Endothelial cell of umbilical vein (primary cell): ENCODE results near the gene KSR1. TPM values are rescaled to one million over a fixed set of nuclear protein-coding genes. Genes with fewer than 3 reads are reported as not detected.
"Not testable (repeated sequence)": the region's sequence is repeated elsewhere in the genome, so short reads cannot be mapped to it uniquely, and the experiment has no call there.

Experiments used
- BruUV-seq: library from RNA; stranded (reverse); fragments of 400-500 nt; replicated peaks from 2 replicates; lab custom pipeline; 2021; lab: Mats Ljungman, UMichigan
- CTCF ChIA-PET: fragments of 300-600, 350-600 bp; sonication (Branson Sonifier 250); formaldehyde crosslinking; loops from one replicate; lab custom pipeline; 2021; ENCODE audit warnings: antibody characterized with exemption, inconsistent platforms; lab: Charles Lee
- POLR2A ChIA-PET: fragments of 300-600, 350-600 bp; sonication (Branson Sonifier 250); formaldehyde crosslinking; loops from one replicate; lab custom pipeline; 2021; ENCODE audit warnings: antibody characterized with exemption, inconsistent platforms; lab: Charles Lee
- DNase-seq: peaks from one replicate; pipeline ENCODE4 v3.0.0-alpha.2; 2011; ENCODE audit warnings: low read depth, low spot score
- FAIRE-seq: peaks from 2 replicates; lab custom pipeline; 2011; peaks lifted over from hg19 to GRCh38; lab: Jason Lieb, UNC
- H2AFZ ChIP-seq: 2 replicates; pipeline ENCODE4 v1.6.0; 2012; ENCODE audit warnings: low read depth, low read length, control low read depth, inconsistent platforms
- H3K27ac ChIP-seq: 2 replicates; pipeline ENCODE4 v1.5.1; 2011; ENCODE audit warnings: low read depth, mild to moderate bottlenecking, control low read depth, low read length, moderate library complexity; ENCODE audit not compliant: insufficient read depth
- H3K27me3 ChIP-seq, 2 experiments: 2 replicates each; pipeline versions ENCODE4 v1.6.0 to v1.6.1; 2011; ENCODE audit warnings: low read length in 2 of 2, mixed read lengths in 1 of 2; ENCODE audit not compliant: control insufficient read depth in 2 of 2, insufficient read depth in 2 of 2
- H3K36me3 ChIP-seq, 2 experiments: 2 replicates in 1 of 2; 3 replicates in 1 of 2; pipeline ENCODE4 v1.5.1; 2011; ENCODE audit warnings: low read length in 2 of 2, mild to moderate bottlenecking in 1 of 2, moderate library complexity in 1 of 2; ENCODE audit not compliant: control insufficient read depth in 2 of 2, insufficient read depth in 2 of 2; ENCODE audit errors: extremely low read depth in 1 of 2
- H3K4me1 ChIP-seq: 3 replicates; pipeline ENCODE4 v1.5.1; 2011; ENCODE audit warnings: mild to moderate bottlenecking, low read length; ENCODE audit not compliant: control insufficient read depth, insufficient read depth; ENCODE audit errors: extremely low read depth
- H3K4me2 ChIP-seq: 2 replicates; pipeline ENCODE4 v1.6.1; 2011; ENCODE audit warnings: low read length, control low read depth, mixed read lengths; ENCODE audit not compliant: insufficient read depth
- H3K4me3 ChIP-seq, 3 experiments: fragments of 200-600 bp in 1 of 3; sonication (generic), shearing (Covaris generic) in 1 of 3; replicated peaks in 1 of 3; 2 replicates each; pipeline ENCODE4 v1.5.1; 2011 to 2016; ENCODE audit warnings: control low read depth in 3 of 3, low read length in 3 of 3, mild to moderate bottlenecking in 2 of 3, inconsistent platforms in 1 of 3, low read depth in 1 of 3, moderate library complexity in 1 of 3; ENCODE audit not compliant: insufficient read depth in 1 of 3
- H3K79me2 ChIP-seq: 2 replicates; pipeline ENCODE4 v1.6.0; 2012; ENCODE audit warnings: low read length, inconsistent platforms; ENCODE audit not compliant: control insufficient read depth, insufficient read depth
- H3K9ac ChIP-seq: replicated peaks from 2 replicates; pipeline ENCODE3; 2011; ENCODE audit warnings: low read length, control low read depth; ENCODE audit not compliant: insufficient read depth; ENCODE audit errors: extremely low read depth
- H3K9me1 ChIP-seq: replicated peaks from 3 replicates; pipeline ENCODE4 v1.6.0; 2011; ENCODE audit warnings: mild to moderate bottlenecking, low read length; ENCODE audit not compliant: control insufficient read depth, insufficient read depth; ENCODE audit errors: extremely low read depth
- H3K9me3 ChIP-seq: replicated peaks from 2 replicates; pipeline ENCODE4 v1.5.1; 2012; ENCODE audit warnings: low read length, inconsistent platforms; ENCODE audit not compliant: control insufficient read depth, insufficient read depth
- H4K20me1 ChIP-seq: replicated peaks from 2 replicates; pipeline ENCODE3; 2011; ENCODE audit warnings: mild to moderate bottlenecking, low read length; ENCODE audit not compliant: control insufficient read depth, insufficient read depth; ENCODE audit errors: extremely low read depth
- CTCF ChIP-seq, 2 donors: IDR thresholded peaks; 1 replicate in 1 of 2; 2 replicates in 1 of 2; pipeline ENCODE4 v1.5.1; 2011; ENCODE audit warnings: low read length in 2 of 2, mild to moderate bottlenecking in 2 of 2, moderate library complexity in 2 of 2, control low read depth in 1 of 2, inconsistent platforms in 1 of 2, low read depth in 1 of 2; ENCODE audit not compliant: insufficient read depth in 1 of 2; ENCODE audit errors: extremely low read depth in 1 of 2
- EZH2 ChIP-seq: IDR thresholded peaks from 2 replicates; pipeline ENCODE4 v1.6.1; 2012; ENCODE audit warnings: borderline replicate concordance, low read depth, mild to moderate bottlenecking, moderate library complexity, low read length, inconsistent platforms; ENCODE audit not compliant: severe bottlenecking
- FOS ChIP-seq: IDR thresholded peaks from 2 replicates; pipeline ENCODE4 v1.6.1; 2011; ENCODE audit warnings: mild to moderate bottlenecking, low read length, moderate library complexity, borderline replicate concordance; ENCODE audit not compliant: insufficient read depth
- GATA2 ChIP-seq: IDR thresholded peaks from 2 replicates; pipeline ENCODE4 v1.7.0; 2011; ENCODE audit warnings: low read depth, mild to moderate bottlenecking, moderate library complexity, mixed read lengths, low read length; ENCODE audit not compliant: insufficient read length, insufficient read depth
- JUN ChIP-seq: IDR thresholded peaks from 2 replicates; pipeline ENCODE4 v1.6.1; 2011; ENCODE audit warnings: borderline replicate concordance, low read depth; ENCODE audit not compliant: insufficient read length, insufficient read depth
- MAX ChIP-seq: IDR thresholded peaks from 2 replicates; pipeline ENCODE4 v1.6.1; 2011; ENCODE audit not compliant: insufficient read depth, insufficient read length
- MYC ChIP-seq: IDR thresholded peaks from one replicate; pipeline ENCODE4 v1.6.1; 2011; ENCODE audit warnings: mild to moderate bottlenecking, low read depth, low read length
- POLR2A ChIP-seq: IDR thresholded peaks from 2 replicates; pipeline ENCODE4 v1.6.1; 2012; ENCODE audit warnings: low read depth, mild to moderate bottlenecking, control low read depth, low read length
- POLR2AphosphoS5 ChIP-seq: IDR thresholded peaks from 2 replicates; pipeline ENCODE4 v1.6.1; 2012; ENCODE audit warnings: low read depth, mild to moderate bottlenecking, control low read depth, low read length, moderate library complexity; ENCODE audit not compliant: insufficient read depth
- dilution Hi-C: fragments of 300-500 bp; cut with MboI; formaldehyde crosslinking; loops from one replicate; pipeline ENCODE4 v1.15.0; 2019; ENCODE audit warnings: low sequenced_read_pairs; ENCODE audit not compliant: extremely low pct_ligation_motif_present
- intact Hi-C: fragments of 100-400 bp; cut with micrococcal nuclease; formaldehyde crosslinking; loops from one replicate; pipeline ENCODE4 v1.10.0; 2022
- polyA plus RNA-seq, 4 experiments: library from polyadenylated mRNA; depleted of rRNA in 3 of 4; stranded (reverse) in 3 of 4; unstranded in 1 of 4; fragments of >200 nt; gene quantifications; 2 replicates each; pipeline versions ENCODE4 v1.2.1 to v1.2.3, GENCODE V29; 2011 to 2012; ENCODE audit warnings: missing spikeins in 1 of 4
- total RNA-seq: library from RNA; stranded (reverse); gene quantifications from 2 replicates; pipeline ENCODE4 v1.2.3, GENCODE V29; 2021

Gene KSR1
- total and polyA plus RNA-seq, 2 donors (not counting 3 experiments of a cell fraction or from before 2014, with no cell fraction given): 35.4 to 80.2 TPM

GRCh38 chr17:27640790-27641189 lies 184.5 kb downstream of the KSR1 start:
- Histone ChIP-seq H4K20me1 (no peaks in the 10 kb centered on the region), H3K9me3 (no peaks in the 10 kb centered on the region), H3K27me3 (no peaks in the 10 kb centered on the region), H3K4me2 (no peak overlapping the region), H3K9me1 (no peaks in the 10 kb centered on the region), H3K27ac (no peak overlapping the region), H3K4me1 (no peaks in the 10 kb centered on the region), H3K4me3 (no peak overlapping the region), H3K9ac (no peak overlapping the region), H2AFZ (no peak overlapping the region), H3K36me3 (peaks cover 0 to 6% of the 10 kb centered on the region in 2 experiments), H3K79me2 (no peaks in the 10 kb centered on the region)
- FAIRE-seq (no peak), DNase-seq (no peak)
- intact Hi-C loops (no loop called here), dilution Hi-C loops (no loop called here)
- ChIA-PET POLR2A (no interaction called here), CTCF (interaction anchor here (1.4 to 2.3 kb wide), 5 partner anchors 10 to 404 kb away, joined by 4 to 7 read pairs (median 5); no protein-coding TSS in a partner anchor)
- no TSS peak for BruUV-seq
- TF ChIP-seq POLR2A (no peak), POLR2AphosphoS5 (no peak), FOS (no peak), MYC (no peak)

GRCh38 chr17:27644586-27644985 lies 188.3 kb downstream of the KSR1 start:
- no peak for FAIRE-seq
- TF ChIP-seq FOS (no peak), MAX (no peak), CTCF (IDR thresholded peaks at IDR 0.05; ENCODE audit: extremely low read depth in 1 of 2, insufficient read depth in 1 of 2, low read depth in 1 of 2, low read length in 2 of 2) (no peak), GATA2 (no peak), POLR2A (no peak), MYC (no peak), EZH2 (no peak), JUN (no peak)
- Histone ChIP-seq H3K27me3 (no peaks in the 10 kb centered on the region), H2AFZ (no peak overlapping the region), H3K36me3 (peaks cover 0 to 2% of the 10 kb centered on the region in 2 experiments), H3K9me3 (no peaks in the 10 kb centered on the region), H3K4me1 (no peaks in the 10 kb centered on the region), H3K4me2 (no peak overlapping the region), H3K79me2 (no peaks in the 10 kb centered on the region), H3K27ac (no peak overlapping the region), H3K4me3 (no peak overlapping the region), H3K9me1 (no peaks in the 10 kb centered on the region), H3K9ac (no peak overlapping the region), H4K20me1 (no peaks in the 10 kb centered on the region)
- POLR2A ChIA-PET: no interaction called here
- no peak for DNase-seq
- CTCF ChIA-PET: interaction anchor here (1.2 kb wide), 1 partner anchor 35 kb away, joined by 3 read pairs; no protein-coding TSS in a partner anchor
- intact Hi-C loops (no loop called here), dilution Hi-C loops (no loop called here)
- BruUV-seq: no TSS peak

DNA sequence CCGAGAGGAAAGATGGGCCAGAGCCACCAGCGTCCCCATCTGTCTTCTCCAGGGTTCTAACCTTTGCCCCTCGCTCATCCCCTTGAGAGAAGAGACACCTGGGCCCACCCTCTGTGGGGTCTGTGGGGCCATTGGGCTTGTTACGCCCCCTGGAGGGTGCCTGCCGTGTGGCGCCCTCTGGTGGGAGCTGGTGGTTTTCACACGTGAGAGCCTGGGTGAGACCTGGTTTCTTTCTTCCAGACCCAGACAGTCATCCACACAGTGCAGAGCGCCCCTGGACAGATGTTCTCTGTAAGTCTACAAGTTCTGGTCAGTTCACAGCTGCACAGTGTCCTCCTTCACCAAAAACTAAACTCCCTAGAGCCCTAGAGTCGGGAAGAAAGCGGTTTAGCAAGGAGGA lies 189.4 kb downstream of the KSR1 start:
- H3K36me3 ChIP-seq, POLR2A ChIA-PET, H3K9me1 ChIP-seq, H3K27me3 ChIP-seq, H3K9ac ChIP-seq, DNase-seq, intact Hi-C loops, H3K79me2 ChIP-seq, H3K4me1 ChIP-seq, H3K4me3 ChIP-seq, H3K9me3 ChIP-seq, H4K20me1 ChIP-seq, H3K27ac ChIP-seq, H2AFZ ChIP-seq, BruUV-seq, H3K4me2 ChIP-seq, dilution Hi-C loops: not testable (repeated sequence)
- FAIRE-seq: peak; percentile 93
- CTCF ChIA-PET: interaction anchor here (1.3 kb wide), 1 partner anchor 36 kb away, joined by 7 read pairs; no protein-coding TSS in a partner anchor
